Measurements from ENCODE around the gene RETREG2.

RETREG2 gene

GRCh38 chr2:219172231-219173154, 5.6 kb upstream of the RETREG2 start:
- no peaks in the 10 kb centered on the region for H3K9me3 ChIP-seq (ENCODE audit: control insufficient read depth, low read length)
- no peak overlapping the region for H3K9ac ChIP-seq (ENCODE audit: low read length)
- no peak overlapping the region for H3K4me3 ChIP-seq (ENCODE audit: low read length)
- H3K4me1 ChIP-seq (ENCODE audit: control insufficient read depth, insufficient read depth, low read length), result peaks cover 18% of the 10 kb centered on the region
- no peaks in the 10 kb centered on the region for H3K27me3 ChIP-seq (ENCODE audit: control insufficient read depth, insufficient read depth, low read length)
- peaks cover 14% of the 10 kb centered on the region for H3K36me3 ChIP-seq (ENCODE audit: control insufficient read depth, insufficient read depth, low read length)

DNA sequence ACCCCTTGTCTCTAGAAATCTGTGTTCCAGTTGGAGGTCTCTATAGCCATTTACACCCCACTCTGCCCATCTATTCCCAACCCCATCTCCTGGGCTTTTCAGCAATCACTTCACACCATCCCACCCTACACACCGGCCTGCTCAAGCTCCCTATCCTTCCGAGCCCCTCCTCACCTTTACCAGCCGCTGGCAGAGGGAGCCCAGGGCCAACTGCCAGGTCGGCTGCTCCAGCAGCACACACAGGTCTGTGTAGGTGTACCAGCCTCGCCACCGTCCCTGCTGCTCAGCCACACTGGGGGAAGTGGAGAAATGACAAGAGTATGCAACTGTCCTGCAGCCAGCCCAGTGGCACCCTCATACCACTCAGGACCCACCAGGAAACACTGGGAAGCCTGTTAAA, 4.9 kb upstream of the RETREG2 start:
- H3K9ac ChIP-seq (ENCODE audit: low read length), result no peak overlapping the region
- H3K9me3 ChIP-seq (ENCODE audit: control insufficient read depth, low read length), result no peaks in the 10 kb centered on the region
- no peak overlapping the region for H3K4me3 ChIP-seq (ENCODE audit: low read length)
- no peaks in the 10 kb centered on the region for H3K27me3 ChIP-seq (ENCODE audit: control insufficient read depth, insufficient read depth, low read length)
- peaks cover 14% of the 10 kb centered on the region for H3K36me3 ChIP-seq (ENCODE audit: control insufficient read depth, insufficient read depth, low read length)
- H3K4me1 ChIP-seq (ENCODE audit: control insufficient read depth, insufficient read depth, low read length), result peaks cover 18% of the 10 kb centered on the region

DNA sequence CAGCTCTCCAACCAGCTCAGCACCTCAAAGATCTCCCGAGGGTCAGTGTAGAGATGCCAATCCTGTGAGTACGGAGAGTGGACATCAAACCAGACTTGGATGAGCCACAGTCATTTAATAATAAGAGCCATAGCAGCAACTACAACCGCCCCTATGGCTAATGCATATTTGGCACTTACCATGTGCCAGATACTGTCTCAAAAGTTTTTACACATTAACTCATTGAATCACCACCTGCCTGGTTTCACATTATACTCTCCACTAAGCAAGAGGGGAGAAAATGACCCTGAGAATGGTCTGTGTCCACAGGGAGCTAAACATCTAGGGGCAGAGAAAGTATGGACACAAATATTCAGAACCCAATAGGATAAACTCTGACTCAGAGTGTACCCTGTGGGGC, 3.9 kb upstream of the RETREG2 start:
- Histone ChIP-seq H3K9me3 (ENCODE audit: control insufficient read depth, low read length) (no peaks in the 10 kb centered on the region), H3K9ac (ENCODE audit: low read length) (no peak overlapping the region), H3K4me3 (ENCODE audit: low read length) (no peak overlapping the region), H3K36me3 (ENCODE audit: control insufficient read depth, insufficient read depth, low read length) (peaks cover 14% of the 10 kb centered on the region), H3K27me3 (ENCODE audit: control insufficient read depth, insufficient read depth, low read length) (no peaks in the 10 kb centered on the region), H3K4me1 (ENCODE audit: control insufficient read depth, insufficient read depth, low read length) (peaks cover 23% of the 10 kb centered on the region)

GRCh38 chr2:219174801-219175200, 3.3 kb upstream of the RETREG2 start:
- Histone ChIP-seq H3K27me3 (ENCODE audit: control insufficient read depth, insufficient read depth, low read length) (no peaks in the 10 kb centered on the region), H3K36me3 (ENCODE audit: control insufficient read depth, insufficient read depth, low read length) (peaks cover 15% of the 10 kb centered on the region), H3K4me3 (ENCODE audit: low read length) (no peak overlapping the region), H3K9ac (ENCODE audit: low read length) (no peak overlapping the region), H3K4me1 (ENCODE audit: control insufficient read depth, insufficient read depth, low read length) (peaks cover 29% of the 10 kb centered on the region), H3K9me3 (ENCODE audit: control insufficient read depth, low read length) (no peaks in the 10 kb centered on the region)

DNA sequence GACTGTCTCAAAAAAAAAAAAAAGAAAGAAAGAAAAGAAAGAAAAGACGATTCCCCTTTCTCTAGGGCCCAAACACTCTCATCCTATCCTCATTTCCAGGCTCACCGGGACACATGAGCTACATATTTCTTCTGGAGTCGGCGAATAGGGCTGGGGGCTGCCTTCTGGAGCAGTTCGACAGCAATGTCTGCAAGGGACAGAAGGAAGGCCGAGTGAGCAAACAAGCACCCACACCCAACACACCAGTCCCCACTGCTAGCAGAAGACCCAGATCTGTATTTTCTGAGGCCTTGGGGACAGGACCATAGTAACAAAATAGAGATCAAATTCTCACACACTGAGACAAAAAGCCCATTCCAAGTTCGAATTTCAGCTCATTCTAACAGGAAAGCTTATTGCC, 2.6 kb upstream of the RETREG2 start:
- Histone ChIP-seq H3K4me1 (ENCODE audit: control insufficient read depth, insufficient read depth, low read length) (peaks cover 24% of the 10 kb centered on the region), H3K36me3 (ENCODE audit: control insufficient read depth, insufficient read depth, low read length) (peaks cover 18% of the 10 kb centered on the region)

GRCh38 chr2:219175928-219176817, 1.9 kb upstream of the RETREG2 start:
- Histone ChIP-seq H3K9me3 (ENCODE audit: control insufficient read depth, low read length) (no peaks in the 10 kb centered on the region), H3K4me3 (ENCODE audit: low read length) (peak overlapping the region; percentile 31), H3K4me1 (ENCODE audit: control insufficient read depth, insufficient read depth, low read length) (peaks cover 24% of the 10 kb centered on the region), H3K9ac (ENCODE audit: low read length) (peak overlapping the region; percentile 94), H3K27me3 (ENCODE audit: control insufficient read depth, insufficient read depth, low read length) (no peaks in the 10 kb centered on the region), H3K36me3 (ENCODE audit: control insufficient read depth, insufficient read depth, low read length) (peaks cover 18% of the 10 kb centered on the region)

More for the DNA sequence above, 2.6 kb upstream of the RETREG2 start:
- Histone ChIP-seq H3K9ac (ENCODE audit: low read length) (peak overlapping the region; percentile 94), H3K9me3 (ENCODE audit: control insufficient read depth, low read length) (no peaks in the 10 kb centered on the region), H3K27me3 (ENCODE audit: control insufficient read depth, insufficient read depth, low read length) (no peaks in the 10 kb centered on the region), H3K4me3 (ENCODE audit: low read length) (peak overlapping the region; percentile 31)

GRCh38 chr2:219176818-219177551, 1.1 kb upstream of the RETREG2 start, which contains the start of gene CNPPD1:
Gene CNPPD1, minus strand, starts transcription at chr2:219176925. Its CDS starts 97 bp downstream, at chr2:219176828.
- Histone ChIP-seq H3K4me1 (ENCODE audit: control insufficient read depth, insufficient read depth, low read length) (peaks cover 24% of the 10 kb centered on the region), H3K9me3 (ENCODE audit: control insufficient read depth, low read length) (no peaks in the 10 kb centered on the region), H3K9ac (ENCODE audit: low read length) (peak within 1 kb of the TSS; percentile 94), H3K27me3 (ENCODE audit: control insufficient read depth, insufficient read depth, low read length) (no peaks in the 10 kb centered on the region), H3K4me3 (ENCODE audit: low read length) (peak within 1 kb of the TSS; percentile 31), H3K36me3 (ENCODE audit: control insufficient read depth, insufficient read depth, low read length) (peaks cover 26% of the 10 kb centered on the region)

DNA sequence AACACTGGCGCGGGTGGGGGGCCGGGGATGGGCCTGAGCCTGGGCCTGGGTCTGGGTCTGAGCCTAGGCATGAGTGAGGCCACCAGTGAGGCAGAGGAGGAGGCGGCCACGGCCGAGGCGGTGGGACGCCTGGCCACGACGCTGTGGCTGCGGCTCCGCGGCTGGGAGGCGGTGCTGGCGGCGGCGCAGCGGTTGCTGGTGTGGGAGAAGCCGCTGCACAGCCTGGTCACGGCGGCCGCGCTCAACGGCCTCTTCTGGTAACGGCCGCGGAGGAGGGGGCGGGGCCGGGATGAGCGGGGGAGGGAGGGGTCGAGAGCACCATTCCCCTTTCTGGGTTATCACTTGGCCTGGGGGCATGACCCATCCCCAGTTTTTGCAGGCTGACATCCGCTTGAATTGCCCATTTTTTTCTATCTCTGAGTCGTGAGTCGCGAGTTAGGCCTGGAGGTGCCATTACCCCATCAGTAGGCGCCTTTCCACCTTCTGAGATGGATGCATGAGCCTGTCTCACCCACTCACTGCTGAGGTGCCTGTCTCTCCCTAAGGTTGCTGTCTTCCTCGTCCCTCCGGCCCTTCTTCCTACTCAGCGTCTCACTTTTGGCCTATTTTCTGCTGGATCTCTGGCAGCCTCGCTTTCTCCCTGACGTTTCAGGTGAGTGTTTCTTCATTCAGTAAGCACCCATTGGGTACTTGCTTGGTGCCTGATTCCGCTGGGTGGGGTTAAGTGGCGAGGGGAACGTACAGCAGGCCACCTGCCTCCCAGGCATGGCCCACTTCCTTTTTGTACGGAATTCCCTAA, 501 bp downstream of the RETREG2 start:
- Histone ChIP-seq H3K4me1 (ENCODE audit: control insufficient read depth, insufficient read depth, low read length) (peaks cover 24% of the 10 kb centered on the region), H3K9ac (ENCODE audit: low read length) (peak overlapping the region; percentile 94), H3K4me3 (ENCODE audit: low read length) (peak overlapping the region; percentile 6), H3K36me3 (ENCODE audit: control insufficient read depth, insufficient read depth, low read length) (peaks cover 25% of the 10 kb centered on the region), H3K27me3 (ENCODE audit: control insufficient read depth, insufficient read depth, low read length) (no peaks in the 10 kb centered on the region), H3K9me3 (ENCODE audit: control insufficient read depth, low read length) (no peaks in the 10 kb centered on the region)

GRCh38 chr2:219179601-219180465, 1.8 kb downstream of the RETREG2 start:
- H3K27me3 ChIP-seq (ENCODE audit: control insufficient read depth, insufficient read depth, low read length), result no peaks in the 10 kb centered on the region
- no peak overlapping the region for H3K4me3 ChIP-seq (ENCODE audit: low read length)
- no peaks in the 10 kb centered on the region for H3K9me3 ChIP-seq (ENCODE audit: control insufficient read depth, low read length)
- H3K4me1 ChIP-seq (ENCODE audit: control insufficient read depth, insufficient read depth, low read length), result peaks cover 24% of the 10 kb centered on the region
- peaks cover 21% of the 10 kb centered on the region for H3K36me3 ChIP-seq (ENCODE audit: control insufficient read depth, insufficient read depth, low read length)
- no peak overlapping the region for H3K9ac ChIP-seq (ENCODE audit: low read length)

DNA sequence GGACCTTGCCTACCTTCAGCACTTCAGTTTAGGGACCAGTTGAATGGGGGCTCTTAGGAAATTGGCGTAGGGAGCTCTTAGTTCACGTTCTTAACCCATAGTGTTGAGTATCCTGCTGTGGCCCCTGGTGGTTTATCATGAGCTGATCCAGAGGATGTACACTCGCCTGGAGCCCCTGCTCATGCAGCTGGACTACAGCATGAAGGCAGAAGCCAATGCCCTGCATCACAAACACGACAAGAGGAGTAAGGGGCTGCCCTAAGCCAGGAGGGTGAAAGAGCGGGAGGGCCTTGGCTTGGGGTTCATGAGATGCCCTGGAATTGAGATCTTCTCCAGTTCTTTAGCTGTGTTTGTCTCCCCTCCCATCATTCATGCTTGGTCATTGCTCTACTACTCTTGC, 2.9 kb downstream of the RETREG2 start:
- Histone ChIP-seq H3K27me3 (ENCODE audit: control insufficient read depth, insufficient read depth, low read length) (no peaks in the 10 kb centered on the region), H3K36me3 (ENCODE audit: control insufficient read depth, insufficient read depth, low read length) (peaks cover 19% of the 10 kb centered on the region)

More for the DNA sequence above, 2.9 kb downstream of the RETREG2 start:
- Histone ChIP-seq H3K4me3 (ENCODE audit: low read length) (no peak overlapping the region), H3K9me3 (ENCODE audit: control insufficient read depth, low read length) (no peaks in the 10 kb centered on the region), H3K4me1 (ENCODE audit: control insufficient read depth, insufficient read depth, low read length) (peaks cover 17% of the 10 kb centered on the region), H3K9ac (ENCODE audit: low read length) (no peak overlapping the region)

Measured in mucosa of stomach (tissue), 1 donor.